IMR-90 (cell line): Measurements from ENCODE around the gene JSRP1.

Experiments
- CEBPB ChIP-seq: IDR thresholded peaks from 2 replicates; pipeline ENCODE4 v1.6.1; 2012; ENCODE audit warnings: low read depth, low read length, improper control_type of control experiment
- CTCF ChIP-seq: conservative IDR thresholded peaks from 2 replicates; pipeline ENCODE4 v1.5.1; 2012; ENCODE audit warnings: mild to moderate bottlenecking, low read depth, low read length, improper control_type of control experiment
- MAFK ChIP-seq: IDR thresholded peaks from 2 replicates; pipeline ENCODE4 v1.6.1; 2012; ENCODE audit warnings: low read depth, low read length, improper control_type of control experiment
- MAZ ChIP-seq: IDR thresholded peaks from 2 replicates; pipeline ENCODE4 v1.6.1; 2012; ENCODE audit warnings: low read depth, mild to moderate bottlenecking, low read length, improper control_type of control experiment, moderate library complexity, borderline replicate concordance
- MXI1 ChIP-seq: IDR thresholded peaks from 2 replicates; pipeline ENCODE4 v1.6.1; 2012; ENCODE audit warnings: low read depth, mild to moderate bottlenecking, low read length, moderate library complexity, borderline replicate concordance
- POLR2A ChIP-seq: IDR thresholded peaks from 2 replicates; pipeline ENCODE4 v1.6.1; 2012; ENCODE audit warnings: mild to moderate bottlenecking, low read depth, low read length
- RFX5 ChIP-seq: IDR thresholded peaks from 2 replicates; pipeline ENCODE4 v1.8.0; 2012; ENCODE audit warnings: low read depth, mild to moderate bottlenecking, low read length, moderate library complexity
- SMC3 ChIP-seq: fragments of 150-350 bp; IDR thresholded peaks from 2 replicates; pipeline ENCODE4 v1.6.1; 2016; ENCODE audit warnings: low read depth, mild to moderate bottlenecking, antibody characterized with exemption, low read length, moderate library complexity
- TF ChIP-seq, protein P1 (sequence below): fragments of 150-350 bp; IDR thresholded peaks from 2 replicates; pipeline ENCODE4 v1.6.1; 2017; ENCODE audit warnings: mild to moderate bottlenecking, antibody characterized with exemption, low read length, low read depth

DNA sequence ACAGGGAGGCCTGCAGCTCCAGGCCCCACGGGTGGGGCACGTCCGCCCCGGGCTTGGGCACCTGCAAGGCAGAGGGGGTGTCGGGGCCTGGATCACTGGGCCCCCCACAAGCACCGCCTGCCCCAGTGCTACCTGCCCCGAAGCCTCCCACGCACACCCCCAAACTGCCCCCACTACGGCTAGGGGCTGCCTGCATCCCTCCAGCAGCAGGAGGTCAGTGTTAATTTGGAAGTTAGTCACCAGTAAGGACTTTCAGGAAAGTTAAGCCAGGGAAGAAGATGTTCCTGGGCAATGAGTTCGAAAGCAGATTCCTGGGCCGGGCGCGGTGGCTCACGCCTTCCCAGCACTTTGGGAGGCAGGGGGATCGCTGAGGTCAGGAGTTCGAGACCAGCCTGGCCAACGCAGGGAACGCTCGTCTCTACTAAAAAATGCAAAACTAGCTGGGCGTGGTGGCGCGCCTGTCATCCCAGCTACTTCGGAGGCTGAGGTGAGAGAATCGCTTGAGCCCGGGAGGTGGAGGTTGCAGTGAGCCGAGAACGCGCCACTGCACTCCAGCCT lies 20.3 kb upstream of the JSRP1 start:
- TF ChIP-seq CTCF, result no peak
- TF ChIP-seq MXI1, result no peak
- TF ChIP-seq SMC3, result no peak
- TF ChIP-seq, protein P1, sequence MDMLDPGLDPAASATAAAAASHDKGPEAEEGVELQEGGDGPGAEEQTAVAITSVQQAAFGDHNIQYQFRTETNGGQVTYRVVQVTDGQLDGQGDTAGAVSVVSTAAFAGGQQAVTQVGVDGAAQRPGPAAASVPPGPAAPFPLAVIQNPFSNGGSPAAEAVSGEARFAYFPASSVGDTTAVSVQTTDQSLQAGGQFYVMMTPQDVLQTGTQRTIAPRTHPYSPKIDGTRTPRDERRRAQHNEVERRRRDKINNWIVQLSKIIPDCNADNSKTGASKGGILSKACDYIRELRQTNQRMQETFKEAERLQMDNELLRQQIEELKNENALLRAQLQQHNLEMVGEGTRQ, result no peak
- TF ChIP-seq RFX5, result no peak
- no peak for TF ChIP-seq CEBPB
- TF ChIP-seq POLR2A, result no peak
- TF ChIP-seq MAZ, result no peak
- TF ChIP-seq MAFK, result no peak
